NCI-H1092 (cell line): ENCODE measurements around the gene NDST4.

Source experiments
- DNase-seq: peaks from one replicate; lab custom pipeline; 2025; lab: John Stamatoyannopoulos, UW

The NDST4 gene

GRCh38 chr4:114785570-114785969 lies 327.9 kb downstream of the NDST4 start:
- no peak for DNase-seq

GRCh38 chr4:114783215-114783595 lies 330.2 kb downstream of the NDST4 start:
- DNase-seq: no peak

- DNase-seq: peak; percentile 10
These were observed 330.8 kb downstream of the NDST4 start for GRCh38 chr4:114782415-114783214.

GRCh38 chr4:114780205-114780604 lies 333.2 kb downstream of the NDST4 start:
- DNase-seq: peak; percentile 25
